ENCODE results near the gene ACAP1.
"Not testable (repeated sequence)": the region's sequence is repeated elsewhere in the genome, so short reads cannot be mapped to it uniquely, and the experiment has no call there.

ACAP1 gene

GRCh38 chr17:7355573-7355972, 19.2 kb downstream of the ACAP1 start:
- DNase-seq (ENCODE audit: low read depth, low spot score): no peak

- peak; percentile 71 for DNase-seq (ENCODE audit: low read depth, low spot score)
Observed at GRCh38 chr17:7356072-7356549, 19.8 kb downstream of the ACAP1 start.

- no peak for DNase-seq (ENCODE audit: low read depth, low spot score)
Observed at GRCh38 chr17:7356756-7357155, 20.4 kb downstream of the ACAP1 start.

- no peak for DNase-seq (ENCODE audit: low read depth, low spot score)
Observed at GRCh38 chr17:7357381-7357780, 21.1 kb downstream of the ACAP1 start.

GRCh38 chr17:7361906-7362305, 25.6 kb downstream of the ACAP1 start:
- no peak for DNase-seq (ENCODE audit: low read depth, low spot score)

GRCh38 chr17:7363311-7363710, 27.0 kb downstream of the ACAP1 start:
- no peak for DNase-seq (ENCODE audit: low read depth, low spot score)

- DNase-seq (ENCODE audit: low read depth, low spot score): not testable (repeated sequence)
Observed at GRCh38 chr17:7365963-7366362, 29.6 kb downstream of the ACAP1 start.

GRCh38 chr17:7367083-7367482, 30.8 kb downstream of the ACAP1 start:
- no peak for DNase-seq (ENCODE audit: low read depth, low spot score)

GRCh38 chr17:7367918-7368598, 31.7 kb downstream of the ACAP1 start:
- DNase-seq (ENCODE audit: low read depth, low spot score): no peak

GRCh38 chr17:7368599-7368994, 32.3 kb downstream of the ACAP1 start:
- DNase-seq (ENCODE audit: low read depth, low spot score): not testable (repeated sequence)

GRCh38 chr17:7369825-7370224, 33.5 kb downstream of the ACAP1 start:
- DNase-seq (ENCODE audit: low read depth, low spot score): no peak

GRCh38 chr17:7370853-7371252, 34.5 kb downstream of the ACAP1 start:
- DNase-seq (ENCODE audit: low read depth, low spot score): no peak

GRCh38 chr17:7374353-7374752, 38.0 kb downstream of the ACAP1 start:
- DNase-seq (ENCODE audit: low read depth, low spot score): no peak

- DNase-seq (ENCODE audit: low read depth, low spot score): no peak
Observed at GRCh38 chr17:7379134-7379533, 42.8 kb downstream of the ACAP1 start.

- DNase-seq (ENCODE audit: low read depth, low spot score): no peak
Observed at GRCh38 chr17:7380321-7380720, 44.0 kb downstream of the ACAP1 start.

- no peak for DNase-seq (ENCODE audit: low read depth, low spot score)
Observed at GRCh38 chr17:7380855-7381683, 44.7 kb downstream of the ACAP1 start, which contains the start of gene TNK1. TSS of gene TNK1 (plus strand) at chr17:7381089. CDS start at chr17:7382927, 1,838 bp downstream.

- DNase-seq (ENCODE audit: low read depth, low spot score): no peak
Observed at GRCh38 chr17:7382901-7383300, 46.6 kb downstream of the ACAP1 start.

GRCh38 chr17:7383371-7383741, 47.0 kb downstream of the ACAP1 start:
- DNase-seq (ENCODE audit: low read depth, low spot score): no peak

- DNase-seq (ENCODE audit: low read depth, low spot score): peak; percentile 60
Observed at GRCh38 chr17:7383742-7384488, 47.6 kb downstream of the ACAP1 start.

- no peak for DNase-seq (ENCODE audit: low read depth, low spot score)
Observed at GRCh38 chr17:7384489-7385081, 48.3 kb downstream of the ACAP1 start.

GRCh38 chr17:7388856-7389255, 52.5 kb downstream of the ACAP1 start:
- no peak for DNase-seq (ENCODE audit: low read depth, low spot score)

All from activated CD4-positive, CD25-positive, alpha-beta regulatory T cell treated with anti-CD3 and anti-CD28 coated beads, Interleukin-2, amount 50 U/mL, for 16 hours (primary cell).